ENCODE data around the gene HIPK2. TPM values are rescaled to one million over a fixed set of nuclear protein-coding genes. Genes with fewer than 3 reads are reported as not detected.

HIPK2 gene
- total and polyA plus RNA-seq, 2 donors (not counting 3 experiments of a cell fraction or from before 2014, with no cell fraction given), result 9.0 to 43.8 TPM

DNA sequence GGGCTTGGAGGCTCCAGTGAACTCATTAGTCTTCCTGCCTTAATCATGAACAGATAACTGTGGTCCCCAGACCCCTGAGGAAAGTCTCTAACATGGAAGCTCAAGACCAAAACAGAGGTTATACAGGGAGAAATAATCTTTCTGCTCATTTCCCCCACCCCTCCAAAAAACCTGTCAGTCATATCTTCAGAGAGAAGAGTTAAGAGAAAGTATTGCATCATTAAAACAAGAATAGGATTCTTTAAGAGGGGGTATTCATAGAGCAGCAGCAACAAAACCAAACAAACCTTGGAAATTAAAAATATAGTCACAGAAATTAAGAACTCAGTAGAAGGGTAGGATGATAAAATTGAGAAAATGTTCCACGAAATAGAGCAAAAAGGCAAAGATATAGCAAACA, 246.7 kb downstream of the HIPK2 start:
- H3K36me3 ChIP-seq (ENCODE audit: control insufficient read depth in 2 of 2, extremely low read depth in 1 of 2, insufficient read depth in 2 of 2, low read length in 2 of 2), result no peaks in the 10 kb centered on the region

DNA sequence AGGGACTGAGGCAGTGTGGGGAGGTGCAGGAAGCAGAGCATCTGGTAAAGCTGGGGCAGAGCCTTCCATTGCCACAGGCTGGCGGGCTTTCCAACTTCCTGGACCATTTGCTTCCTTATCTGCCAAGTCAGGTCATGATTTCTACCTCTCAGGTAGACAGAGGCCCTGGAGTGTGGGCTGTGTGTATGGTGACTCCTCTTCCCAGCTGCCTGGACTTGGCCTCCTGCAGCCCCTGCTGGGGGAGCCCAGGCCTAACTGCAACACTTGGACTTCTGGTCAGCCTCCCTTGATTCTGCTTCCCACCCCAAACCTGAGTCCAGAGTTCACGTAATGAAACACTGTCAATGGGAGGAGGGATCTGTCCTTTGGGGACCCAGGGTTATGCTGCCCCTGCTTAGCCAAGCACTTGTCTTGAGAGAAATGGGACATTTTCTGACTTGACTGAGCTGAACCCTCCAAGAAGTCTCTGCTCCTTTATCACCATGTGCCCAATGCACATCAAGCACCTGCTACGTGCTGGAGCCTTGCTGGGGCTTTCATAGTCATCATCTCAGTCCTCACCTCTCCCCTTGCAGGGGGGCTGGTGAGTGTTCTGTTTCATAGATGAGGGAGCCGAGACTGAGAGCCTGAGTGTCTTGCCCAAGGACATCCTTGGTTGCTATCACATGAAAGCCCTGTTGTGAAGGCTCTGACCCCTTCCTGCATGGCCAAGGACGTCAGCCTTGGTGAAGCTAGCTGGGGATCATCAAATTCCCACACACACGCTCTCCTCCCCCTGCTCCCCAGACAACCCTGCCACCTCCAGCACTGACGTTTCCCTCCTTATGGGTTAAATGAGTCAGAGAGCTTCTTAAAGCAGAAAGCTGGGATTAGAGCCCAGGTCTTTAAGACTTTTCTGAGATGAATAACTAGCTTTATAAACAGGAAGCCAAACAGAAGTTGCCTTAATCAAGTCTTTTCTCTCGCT, 250.9 kb downstream of the HIPK2 start:
- no peak overlapping the region for H3K27ac ChIP-seq (ENCODE audit: insufficient read depth, low read depth, low read length)
- H4K20me1 ChIP-seq (replicated peaks; ENCODE audit: control insufficient read depth, extremely low read depth, insufficient read depth, low read length), result no peaks in the 10 kb centered on the region
- CTCF ChIA-PET, result no interaction called here
- H3K4me3 ChIP-seq (replicated peaks in 1 of 3; ENCODE audit: insufficient read depth in 1 of 3, low read depth in 1 of 3, low read length in 3 of 3), result no peak overlapping the region
- TF ChIP-seq MYC (IDR thresholded peaks at IDR 0.05; ENCODE audit: low read depth, low read length), result no peak
- H3K9ac ChIP-seq (replicated peaks; ENCODE audit: extremely low read depth, insufficient read depth, low read length), result no peak overlapping the region
- no TSS peak for BruUV-seq (replicated peaks)
- dilution Hi-C loops (cut with MboI; ENCODE audit: extremely low pct_ligation_motif_present, low sequenced_read_pairs), result no loop called here
- no peak overlapping the region for H3K4me2 ChIP-seq (ENCODE audit: insufficient read depth, low read length)
- no peaks in the 10 kb centered on the region for H3K9me1 ChIP-seq (replicated peaks; ENCODE audit: control insufficient read depth, extremely low read depth, insufficient read depth, low read length)
- no peak for DNase-seq (ENCODE audit: low read depth, low spot score)
- intact Hi-C loops (cut with micrococcal nuclease), result no loop called here
- no peaks in the 10 kb centered on the region for H3K4me1 ChIP-seq (ENCODE audit: control insufficient read depth, extremely low read depth, insufficient read depth, low read length)
- POLR2A ChIA-PET, result no interaction called here
- no peaks in the 10 kb centered on the region for H3K79me2 ChIP-seq (ENCODE audit: control insufficient read depth, insufficient read depth, low read length)
- no peak for FAIRE-seq
- no peaks in the 10 kb centered on the region for H3K9me3 ChIP-seq (replicated peaks; ENCODE audit: control insufficient read depth, insufficient read depth, low read length)
- no peak overlapping the region for H2AFZ ChIP-seq (ENCODE audit: low read depth, low read length)
- H3K27me3 ChIP-seq (ENCODE audit: control insufficient read depth in 2 of 2, insufficient read depth in 2 of 2, low read length in 2 of 2), result peaks cover 23 to 33% of the 10 kb centered on the region in 2 experiments
- no peaks in the 10 kb centered on the region for H3K36me3 ChIP-seq (ENCODE audit: control insufficient read depth in 2 of 2, extremely low read depth in 1 of 2, insufficient read depth in 2 of 2, low read length in 2 of 2)

More for the DNA sequence above, 246.7 kb downstream of the HIPK2 start:
- H3K4me1 ChIP-seq (ENCODE audit: control insufficient read depth, extremely low read depth, insufficient read depth, low read length), result no peaks in the 10 kb centered on the region
- intact Hi-C loops (cut with micrococcal nuclease), result no loop called here
- ChIA-PET POLR2A (no interaction called here), CTCF (interaction anchor here (1.3 kb wide), 1 partner anchor 10 kb away, joined by 3 read pairs; no protein-coding TSS in a partner anchor)
- TF ChIP-seq MYC (IDR thresholded peaks at IDR 0.05; ENCODE audit: low read depth, low read length), result no peak
- no peak for TF ChIP-seq EZH2 (IDR thresholded peaks at IDR 0.05; ENCODE audit: borderline replicate concordance, low read depth, low read length, severe bottlenecking)
- no peak for TF ChIP-seq JUN (IDR thresholded peaks at IDR 0.05; ENCODE audit: borderline replicate concordance, insufficient read depth, insufficient read length, low read depth)
- no peak for TF ChIP-seq GATA2 (IDR thresholded peaks at IDR 0.05; ENCODE audit: insufficient read depth, insufficient read length, low read depth, low read length)
- no peak overlapping the region for H3K4me2 ChIP-seq (ENCODE audit: insufficient read depth, low read length)
- no peaks in the 10 kb centered on the region for H4K20me1 ChIP-seq (replicated peaks; ENCODE audit: control insufficient read depth, extremely low read depth, insufficient read depth, low read length)
- H3K4me3 ChIP-seq (replicated peaks in 1 of 3; ENCODE audit: insufficient read depth in 1 of 3, low read depth in 1 of 3, low read length in 3 of 3), result no peak overlapping the region
- H3K9me3 ChIP-seq (replicated peaks; ENCODE audit: control insufficient read depth, insufficient read depth, low read length), result no peaks in the 10 kb centered on the region
- FAIRE-seq, result no peak
- no peak overlapping the region for H3K27ac ChIP-seq (ENCODE audit: insufficient read depth, low read depth, low read length)
- H3K9ac ChIP-seq (replicated peaks; ENCODE audit: extremely low read depth, insufficient read depth, low read length), result no peak overlapping the region
- H3K9me1 ChIP-seq (replicated peaks; ENCODE audit: control insufficient read depth, extremely low read depth, insufficient read depth, low read length), result no peaks in the 10 kb centered on the region
- BruUV-seq (replicated peaks), result no TSS peak
- no peak overlapping the region for H2AFZ ChIP-seq (ENCODE audit: low read depth, low read length)
- peaks cover 13 to 17% of the 10 kb centered on the region in 2 experiments for H3K27me3 ChIP-seq (ENCODE audit: control insufficient read depth in 2 of 2, insufficient read depth in 2 of 2, low read length in 2 of 2)
- no peak for DNase-seq (ENCODE audit: low read depth, low spot score)
- H3K79me2 ChIP-seq (ENCODE audit: control insufficient read depth, insufficient read depth, low read length), result no peaks in the 10 kb centered on the region
- dilution Hi-C loops (cut with MboI; ENCODE audit: extremely low pct_ligation_motif_present, low sequenced_read_pairs), result no loop called here

Data from endothelial cell of umbilical vein (primary cell).